Measurements from ENCODE around the gene TMEM178B.

DNA sequence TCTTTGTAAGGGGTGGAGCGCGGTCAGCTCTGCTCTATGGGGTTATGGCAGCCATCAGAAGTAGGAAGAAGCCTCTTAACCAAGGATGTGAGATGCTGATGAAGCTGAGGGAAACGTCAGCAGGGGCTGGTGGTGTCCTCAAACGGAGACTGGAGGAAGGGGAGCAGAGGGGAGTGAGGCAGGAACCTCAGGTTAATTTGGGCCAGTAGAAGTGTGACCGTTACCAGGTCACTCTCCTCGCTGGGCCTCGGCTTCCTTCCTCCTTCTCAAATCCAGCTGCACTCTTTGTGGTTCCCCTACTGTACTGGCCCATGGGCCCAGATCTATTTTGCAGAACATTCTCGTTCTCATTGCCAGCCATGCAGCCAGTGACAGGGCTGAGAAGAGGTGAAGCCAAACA lies 169.5 kb downstream of the TMEM178B start:
- TF ChIP-seq, protein P1, sequence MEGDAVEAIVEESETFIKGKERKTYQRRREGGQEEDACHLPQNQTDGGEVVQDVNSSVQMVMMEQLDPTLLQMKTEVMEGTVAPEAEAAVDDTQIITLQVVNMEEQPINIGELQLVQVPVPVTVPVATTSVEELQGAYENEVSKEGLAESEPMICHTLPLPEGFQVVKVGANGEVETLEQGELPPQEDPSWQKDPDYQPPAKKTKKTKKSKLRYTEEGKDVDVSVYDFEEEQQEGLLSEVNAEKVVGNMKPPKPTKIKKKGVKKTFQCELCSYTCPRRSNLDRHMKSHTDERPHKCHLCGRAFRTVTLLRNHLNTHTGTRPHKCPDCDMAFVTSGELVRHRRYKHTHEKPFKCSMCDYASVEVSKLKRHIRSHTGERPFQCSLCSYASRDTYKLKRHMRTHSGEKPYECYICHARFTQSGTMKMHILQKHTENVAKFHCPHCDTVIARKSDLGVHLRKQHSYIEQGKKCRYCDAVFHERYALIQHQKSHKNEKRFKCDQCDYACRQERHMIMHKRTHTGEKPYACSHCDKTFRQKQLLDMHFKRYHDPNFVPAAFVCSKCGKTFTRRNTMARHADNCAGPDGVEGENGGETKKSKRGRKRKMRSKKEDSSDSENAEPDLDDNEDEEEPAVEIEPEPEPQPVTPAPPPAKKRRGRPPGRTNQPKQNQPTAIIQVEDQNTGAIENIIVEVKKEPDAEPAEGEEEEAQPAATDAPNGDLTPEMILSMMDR (IDR thresholded peaks at IDR 0.05; ENCODE audit: poor library complexity, severe bottlenecking), result no peak
- no peak for TF ChIP-seq EZH2 (IDR thresholded peaks at IDR 0.05; ENCODE audit: borderline replicate concordance, insufficient read depth, low read length, poor library complexity, severe bottlenecking)
- TF ChIP-seq EP300 (conservative IDR thresholded peaks at IDR 0.05; ENCODE audit: poor library complexity, severe bottlenecking), result no peak
- TF ChIP-seq POLR2AphosphoS5 (IDR thresholded peaks at IDR 0.05), result no peak
- TF ChIP-seq SMC3 (conservative IDR thresholded peaks at IDR 0.05; ENCODE audit: poor library complexity), result no peak
- no peak for TF ChIP-seq RAD21 (conservative IDR thresholded peaks at IDR 0.05)
- TF ChIP-seq, protein P2, sequence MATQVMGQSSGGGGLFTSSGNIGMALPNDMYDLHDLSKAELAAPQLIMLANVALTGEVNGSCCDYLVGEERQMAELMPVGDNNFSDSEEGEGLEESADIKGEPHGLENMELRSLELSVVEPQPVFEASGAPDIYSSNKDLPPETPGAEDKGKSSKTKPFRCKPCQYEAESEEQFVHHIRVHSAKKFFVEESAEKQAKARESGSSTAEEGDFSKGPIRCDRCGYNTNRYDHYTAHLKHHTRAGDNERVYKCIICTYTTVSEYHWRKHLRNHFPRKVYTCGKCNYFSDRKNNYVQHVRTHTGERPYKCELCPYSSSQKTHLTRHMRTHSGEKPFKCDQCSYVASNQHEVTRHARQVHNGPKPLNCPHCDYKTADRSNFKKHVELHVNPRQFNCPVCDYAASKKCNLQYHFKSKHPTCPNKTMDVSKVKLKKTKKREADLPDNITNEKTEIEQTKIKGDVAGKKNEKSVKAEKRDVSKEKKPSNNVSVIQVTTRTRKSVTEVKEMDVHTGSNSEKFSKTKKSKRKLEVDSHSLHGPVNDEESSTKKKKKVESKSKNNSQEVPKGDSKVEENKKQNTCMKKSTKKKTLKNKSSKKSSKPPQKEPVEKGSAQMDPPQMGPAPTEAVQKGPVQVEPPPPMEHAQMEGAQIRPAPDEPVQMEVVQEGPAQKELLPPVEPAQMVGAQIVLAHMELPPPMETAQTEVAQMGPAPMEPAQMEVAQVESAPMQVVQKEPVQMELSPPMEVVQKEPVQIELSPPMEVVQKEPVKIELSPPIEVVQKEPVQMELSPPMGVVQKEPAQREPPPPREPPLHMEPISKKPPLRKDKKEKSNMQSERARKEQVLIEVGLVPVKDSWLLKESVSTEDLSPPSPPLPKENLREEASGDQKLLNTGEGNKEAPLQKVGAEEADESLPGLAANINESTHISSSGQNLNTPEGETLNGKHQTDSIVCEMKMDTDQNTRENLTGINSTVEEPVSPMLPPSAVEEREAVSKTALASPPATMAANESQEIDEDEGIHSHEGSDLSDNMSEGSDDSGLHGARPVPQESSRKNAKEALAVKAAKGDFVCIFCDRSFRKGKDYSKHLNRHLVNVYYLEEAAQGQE (IDR thresholded peaks at IDR 0.05; ENCODE audit: borderline replicate concordance), result no peak
- no peak for TF ChIP-seq TAF1 (IDR thresholded peaks at IDR 0.05; ENCODE audit: low read depth)

Data from neural cell (in vitro differentiated cells).